Right atrium auricular region (tissue), 2 donors: ENCODE results near the gene TRPM2. TPM values are rescaled to one million over a fixed set of nuclear protein-coding genes. Genes with fewer than 3 reads are reported as not detected.

Source experiments
- DNase-seq: peaks from one replicate; pipeline ENCODE4 v3.0.0-alpha.2; 2019; ENCODE audit warnings: low spot score
- H3K27ac ChIP-seq, 2 donors: fragments of 200-600 bp; sonication (generic); 1 replicate in 1 of 2; 2 replicates in 1 of 2; pipeline ENCODE4 v1.5.1; 2016 to 2019
- H3K27me3 ChIP-seq, 2 donors: fragments of 200-600 bp; sonication (generic); one replicate each; pipeline versions ENCODE4 v1.5.1 to v1.6.0; 2017 to 2019
- H3K36me3 ChIP-seq: fragments of 200-600 bp; sonication (generic); one replicate; pipeline ENCODE4 v1.5.1; 2016
- H3K4me1 ChIP-seq, 2 donors: fragments of 200-600 bp; sonication (generic); one replicate each; pipeline versions ENCODE4 v1.5.1 to v1.6.0; 2017 to 2019
- H3K4me3 ChIP-seq, 2 donors: fragments of 200-600 bp; sonication (generic); 1 replicate in 1 of 2; 2 replicates in 1 of 2; pipeline ENCODE4 v1.5.1; 2017 to 2019; ENCODE audit warnings: mild to moderate bottlenecking in 1 of 2, moderate library complexity in 1 of 2
- H3K9me3 ChIP-seq, 2 donors: fragments of 200-600 bp; sonication (generic); one replicate each; pipeline ENCODE4 v1.5.1; 2019
- total RNA-seq, 2 donors: library from RNA; depleted of rRNA; stranded (reverse); fragments of >200 nt; gene quantifications; one replicate each; pipeline ENCODE4 v1.1.0, GENCODE V29; 2016
- TF ChIP-seq, protein P1 (sequence below), 2 donors: fragments of 200-600 bp; sonication (generic); IDR thresholded peaks; one replicate each; pipeline ENCODE4 v1.5.1; 2019; ENCODE audit warnings: antibody characterized with exemption in 2 of 2

The TRPM2 gene
- total RNA-seq, 2 donors from 2014 or later = 0.75 to 0.89 TPM

DNA sequence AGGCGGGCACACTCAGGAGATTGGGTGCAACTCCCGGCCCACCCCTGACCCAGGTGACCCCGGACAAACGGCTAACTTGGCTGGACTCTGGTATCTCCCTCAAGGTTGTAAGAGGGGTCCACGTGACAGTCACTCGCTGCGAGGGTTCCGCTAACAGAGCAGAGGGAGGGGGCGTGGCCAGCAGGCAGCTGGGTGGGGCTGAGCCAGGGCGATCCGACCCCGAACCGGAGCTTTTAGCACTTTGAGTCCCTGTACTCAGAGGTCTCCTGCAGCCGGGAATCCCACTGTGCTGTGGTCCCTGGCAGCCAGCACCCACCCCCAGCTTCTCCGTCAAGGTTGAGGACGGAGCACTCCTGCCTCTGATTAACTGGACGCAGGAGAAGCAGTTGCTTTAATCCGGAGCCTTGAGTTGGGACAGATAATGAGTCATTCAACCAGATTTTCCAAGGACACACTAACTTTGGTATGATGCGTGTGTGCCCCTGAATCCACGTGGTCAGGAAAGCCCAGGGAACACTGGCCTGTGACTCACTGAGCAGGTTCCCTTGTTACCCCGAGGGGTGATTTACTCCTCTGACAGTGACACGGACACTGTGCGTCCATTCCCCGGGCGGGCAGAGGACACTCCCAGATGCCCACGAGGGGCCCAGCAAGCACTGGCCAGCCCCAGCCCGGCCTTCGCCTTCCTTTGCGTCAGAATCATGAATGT lies 16.8 kb downstream of the TRPM2 start:
- Histone ChIP-seq H3K27ac (no peak overlapping the region), H3K4me3 (no peak overlapping the region), H3K36me3 (no peaks in the 10 kb centered on the region), H3K27me3 (peaks cover 0 to 7% of the 10 kb centered on the region in 2 donors), H3K4me1 (peaks cover 0 to 8% of the 10 kb centered on the region in 2 donors), H3K9me3 (no peaks in the 10 kb centered on the region)
- no peak for DNase-seq
- TF ChIP-seq, protein P1, sequence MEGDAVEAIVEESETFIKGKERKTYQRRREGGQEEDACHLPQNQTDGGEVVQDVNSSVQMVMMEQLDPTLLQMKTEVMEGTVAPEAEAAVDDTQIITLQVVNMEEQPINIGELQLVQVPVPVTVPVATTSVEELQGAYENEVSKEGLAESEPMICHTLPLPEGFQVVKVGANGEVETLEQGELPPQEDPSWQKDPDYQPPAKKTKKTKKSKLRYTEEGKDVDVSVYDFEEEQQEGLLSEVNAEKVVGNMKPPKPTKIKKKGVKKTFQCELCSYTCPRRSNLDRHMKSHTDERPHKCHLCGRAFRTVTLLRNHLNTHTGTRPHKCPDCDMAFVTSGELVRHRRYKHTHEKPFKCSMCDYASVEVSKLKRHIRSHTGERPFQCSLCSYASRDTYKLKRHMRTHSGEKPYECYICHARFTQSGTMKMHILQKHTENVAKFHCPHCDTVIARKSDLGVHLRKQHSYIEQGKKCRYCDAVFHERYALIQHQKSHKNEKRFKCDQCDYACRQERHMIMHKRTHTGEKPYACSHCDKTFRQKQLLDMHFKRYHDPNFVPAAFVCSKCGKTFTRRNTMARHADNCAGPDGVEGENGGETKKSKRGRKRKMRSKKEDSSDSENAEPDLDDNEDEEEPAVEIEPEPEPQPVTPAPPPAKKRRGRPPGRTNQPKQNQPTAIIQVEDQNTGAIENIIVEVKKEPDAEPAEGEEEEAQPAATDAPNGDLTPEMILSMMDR (IDR thresholded peaks at IDR 0.05) = no peak

DNA sequence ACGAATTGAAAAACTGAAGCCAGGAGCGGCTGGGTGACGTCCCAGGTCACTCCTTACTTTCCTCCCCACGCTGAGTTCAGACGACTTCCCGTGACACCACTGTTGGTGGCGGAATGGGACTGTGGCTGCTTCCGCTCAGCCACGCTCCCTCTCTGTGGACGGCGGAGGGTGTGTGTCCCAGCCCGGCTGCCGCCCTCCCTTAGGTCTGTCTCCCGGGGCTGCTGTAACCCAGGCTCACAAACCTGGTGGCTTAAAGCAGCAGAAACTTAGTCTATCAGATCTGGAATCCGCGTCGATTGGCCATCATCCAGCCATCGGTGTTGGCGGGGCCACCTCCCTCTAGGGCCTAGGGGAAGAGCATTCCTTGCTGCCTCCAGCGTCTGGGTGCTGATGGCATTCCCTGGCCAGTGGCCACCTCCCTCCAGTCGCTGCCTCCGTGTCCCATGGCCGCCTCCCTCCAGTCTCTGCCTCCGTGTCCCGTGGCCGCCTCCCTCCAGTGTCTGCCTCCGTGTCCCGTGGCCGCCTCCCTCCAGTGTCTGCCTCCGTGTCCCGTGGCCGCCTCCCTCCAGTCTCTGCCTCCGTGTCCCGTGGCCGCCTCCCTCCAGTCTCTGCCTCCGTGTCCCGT lies 17.5 kb downstream of the TRPM2 start:
- TF ChIP-seq, protein P1 (IDR thresholded peaks at IDR 0.05) = no peak
- Histone ChIP-seq H3K27ac (no peak overlapping the region), H3K4me3 (no peak overlapping the region), H3K27me3 (peaks cover 0 to 7% of the 10 kb centered on the region in 2 donors), H3K9me3 (no peaks in the 10 kb centered on the region), H3K4me1 (peaks cover 0 to 8% of the 10 kb centered on the region in 2 donors), H3K36me3 (no peaks in the 10 kb centered on the region)
- DNase-seq = no peak

GRCh38 chr21:44371596-44371995 lies 18.2 kb downstream of the TRPM2 start:
- Histone ChIP-seq H3K27me3 (peaks cover 0 to 7% of the 10 kb centered on the region in 2 donors), H3K27ac (no peak overlapping the region), H3K9me3 (no peaks in the 10 kb centered on the region), H3K36me3 (no peaks in the 10 kb centered on the region), H3K4me3 (no peak overlapping the region), H3K4me1 (peaks cover 0 to 8% of the 10 kb centered on the region in 2 donors)
- TF ChIP-seq, protein P1 (IDR thresholded peaks at IDR 0.05) = no peak
- DNase-seq = no peak

GRCh38 chr21:44372616-44373015 lies 19.2 kb downstream of the TRPM2 start:
- DNase-seq = no peak
- no peak overlapping the region for H3K4me3 ChIP-seq

GRCh38 chr21:44374601-44375280 lies 21.3 kb downstream of the TRPM2 start:
- no peak for DNase-seq
- H3K27me3 ChIP-seq = no peaks in the 10 kb centered on the region
- no peak overlapping the region for H3K4me3 ChIP-seq
- no peaks in the 10 kb centered on the region for H3K36me3 ChIP-seq
- H3K9me3 ChIP-seq = no peaks in the 10 kb centered on the region
- no peak overlapping the region for H3K27ac ChIP-seq
- TF ChIP-seq, protein P1 (IDR thresholded peaks at IDR 0.05) = no peak
- peaks cover 0 to 8% of the 10 kb centered on the region in 2 donors for H3K4me1 ChIP-seq

More at GRCh38 chr21:44372616-44373015, 19.2 kb downstream of the TRPM2 start:
- Histone ChIP-seq H3K4me1 (peaks cover 0 to 8% of the 10 kb centered on the region in 2 donors), H3K9me3 (no peaks in the 10 kb centered on the region), H3K36me3 (no peaks in the 10 kb centered on the region), H3K27me3 (peaks cover 0 to 7% of the 10 kb centered on the region in 2 donors), H3K27ac (no peak overlapping the region)
- TF ChIP-seq, protein P1 (IDR thresholded peaks at IDR 0.05) = no peak
